HEK293T (cell line): ENCODE results near the gene WNT6.

Experiments used
- ARNT ChIP-seq: fragments of 450-650 bp; IDR thresholded peaks from 2 replicates; pipeline ENCODE4 v1.6.1; 2017; ENCODE audit warnings: mild to moderate bottlenecking
- BHLHE40 ChIP-seq: fragments of 450-650 bp; IDR thresholded peaks from 2 replicates; pipeline ENCODE4 v1.6.1; 2016; ENCODE audit warnings: mild to moderate bottlenecking, moderate library complexity, borderline replicate concordance
- CTBP1 ChIP-seq: fragments of 450-650 bp; IDR thresholded peaks from 2 replicates; pipeline ENCODE4 v1.6.1; 2016; ENCODE audit warnings: borderline replicate concordance
- FOXA1 ChIP-seq: fragments of 450-650 bp; IDR thresholded peaks from 2 replicates; pipeline ENCODE4 v1.6.1; 2016; ENCODE audit warnings: mild to moderate bottlenecking
- FOXM1 ChIP-seq: fragments of 450-650 bp; IDR thresholded peaks from 2 replicates; pipeline ENCODE4 v1.6.1; 2017; ENCODE audit warnings: mild to moderate bottlenecking, borderline replicate concordance
- L3MBTL2 ChIP-seq: fragments of 450-650 bp; conservative IDR thresholded peaks from 2 replicates; pipeline ENCODE4 v1.6.1; 2016; ENCODE audit warnings: mild to moderate bottlenecking
- LEF1 ChIP-seq: fragments of 450-650 bp; IDR thresholded peaks from 2 replicates; pipeline ENCODE4 v1.6.1; 2017; ENCODE audit warnings: mild to moderate bottlenecking, borderline replicate concordance
- NFRKB ChIP-seq: fragments of 450-650 bp; IDR thresholded peaks from 2 replicates; pipeline ENCODE4 v1.6.1; 2016; ENCODE audit warnings: mild to moderate bottlenecking, moderate library complexity
- SP1 ChIP-seq: fragments of 450-650 bp; IDR thresholded peaks from 2 replicates; pipeline ENCODE4 v1.6.1; 2017
- SUZ12 ChIP-seq: fragments of 450-650 bp; IDR thresholded peaks from 2 replicates; pipeline ENCODE4 v1.6.1; 2016; ENCODE audit warnings: mild to moderate bottlenecking
- TARDBP ChIP-seq: fragments of 450-650 bp; IDR thresholded peaks from 2 replicates; pipeline ENCODE4 v1.6.1; 2016
- TF ChIP-seq, protein P1 (sequence below): fragments of 450-650 bp; IDR thresholded peaks from 2 replicates; pipeline ENCODE4 v1.6.1; 2016

DNA sequence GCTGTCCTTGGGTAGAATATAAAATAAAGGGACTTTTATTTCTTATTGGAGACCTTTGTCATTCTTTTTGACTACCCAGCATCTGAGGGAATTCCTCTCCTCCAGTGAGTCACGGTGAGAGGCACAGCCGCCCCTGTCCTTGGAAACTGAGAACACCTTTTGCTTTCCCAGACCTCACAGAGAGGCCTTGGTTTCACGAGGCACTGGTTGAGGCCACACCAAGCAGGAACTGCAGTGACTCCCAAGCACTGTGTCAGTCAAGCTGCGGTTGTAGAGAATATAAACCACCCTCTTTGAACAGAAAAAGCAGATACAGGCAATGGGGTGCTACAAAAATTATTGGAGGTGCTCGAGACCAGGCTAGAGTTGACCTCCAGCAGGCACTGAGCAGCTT lies 44.4 kb upstream of the WNT6 start:
- TF ChIP-seq ARNT (no peak), FOXM1 (no peak), SP1 (no peak), BHLHE40 (no peak), SUZ12 (no peak), CTBP1 (no peak), TARDBP (no peak), LEF1 (no peak), L3MBTL2 (no peak), NFRKB (no peak), FOXA1 (no peak)
- TF ChIP-seq, protein P1, sequence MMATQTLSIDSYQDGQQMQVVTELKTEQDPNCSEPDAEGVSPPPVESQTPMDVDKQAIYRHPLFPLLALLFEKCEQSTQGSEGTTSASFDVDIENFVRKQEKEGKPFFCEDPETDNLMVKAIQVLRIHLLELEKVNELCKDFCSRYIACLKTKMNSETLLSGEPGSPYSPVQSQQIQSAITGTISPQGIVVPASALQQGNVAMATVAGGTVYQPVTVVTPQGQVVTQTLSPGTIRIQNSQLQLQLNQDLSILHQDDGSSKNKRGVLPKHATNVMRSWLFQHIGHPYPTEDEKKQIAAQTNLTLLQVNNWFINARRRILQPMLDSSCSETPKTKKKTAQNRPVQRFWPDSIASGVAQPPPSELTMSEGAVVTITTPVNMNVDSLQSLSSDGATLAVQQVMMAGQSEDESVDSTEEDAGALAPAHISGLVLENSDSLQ, result no peak
